Neural progenitor cell (in vitro differentiated cells): ENCODE measurements around the gene EVC2.

Experiments used
- CTCF ChIP-seq: fragments of 200-600 bp; sonication (generic); IDR thresholded peaks from 2 replicates; pipeline ENCODE4 v1.5.1; 2017; ENCODE audit warnings: antibody characterized with exemption, mild to moderate bottlenecking
- EZH2 ChIP-seq: fragments of 200-600 bp; sonication (generic); IDR thresholded peaks from 2 replicates; pipeline ENCODE4 v1.6.1; 2017; ENCODE audit warnings: antibody characterized with exemption, mild to moderate bottlenecking, moderate library complexity
- EZH2phosphoT487 ChIP-seq: fragments of 200-600 bp; sonication (generic); IDR thresholded peaks from 2 replicates; pipeline ENCODE4 v1.6.1; 2017; ENCODE audit warnings: antibody characterized with exemption

GRCh38 chr4:5515646-5516045, 192.7 kb downstream of the EVC2 start:
- TF ChIP-seq EZH2 (no peak), CTCF (no peak), EZH2phosphoT487 (no peak)
